Fibroblast of lung (primary cell): ENCODE measurements around the gene C17orf50. TPM values are rescaled to one million over a fixed set of nuclear protein-coding genes. Genes with fewer than 3 reads are reported as not detected.

Experiments
- DNase-seq, 2 donors: peaks; one replicate each; pipeline versions ENCODE4 v3.0.0 to v3.0.0-alpha.2; 2010; ENCODE audit warnings: low read depth in 2 of 2
- H2AFZ ChIP-seq: 2 replicates; pipeline ENCODE4 v1.5.1; 2012; ENCODE audit warnings: low read length, control low read depth, inconsistent platforms
- H3K27ac ChIP-seq: 2 replicates; pipeline ENCODE4 v1.5.1; 2011; ENCODE audit warnings: low read length, control low read depth; ENCODE audit not compliant: insufficient read depth
- H3K27me3 ChIP-seq: 2 replicates; pipeline ENCODE4 v1.5.1; 2011; ENCODE audit warnings: mild to moderate bottlenecking, low read length; ENCODE audit not compliant: control insufficient read depth, insufficient read depth
- H3K36me3 ChIP-seq: 2 replicates; pipeline ENCODE4 v1.5.1; 2011; ENCODE audit warnings: low read length; ENCODE audit not compliant: control insufficient read depth, insufficient read depth
- H3K4me1 ChIP-seq: 2 replicates; pipeline ENCODE4 v1.5.1; 2011; ENCODE audit warnings: low read length; ENCODE audit not compliant: control insufficient read depth, insufficient read depth; ENCODE audit errors: extremely low read depth
- H3K4me2 ChIP-seq: 2 replicates; pipeline ENCODE4 v1.5.1; 2011; ENCODE audit warnings: low read length, control low read depth; ENCODE audit not compliant: insufficient read depth; ENCODE audit errors: extremely low read depth
- H3K4me3 ChIP-seq, 4 experiments: fragments of 200-600 bp in 1 of 4; sonication (generic) in 1 of 4; replicated peaks in 1 of 4; 2 replicates each; pipeline ENCODE4 v1.5.1; 2011 to 2016; ENCODE audit warnings: low read length in 4 of 4, low read depth in 3 of 4, mild to moderate bottlenecking in 3 of 4, control low read depth in 2 of 4, inconsistent platforms in 1 of 4, mixed read lengths in 1 of 4; ENCODE audit not compliant: insufficient read depth in 1 of 4; ENCODE audit errors: control extremely low read depth in 1 of 4
- H3K79me2 ChIP-seq: 2 replicates; pipeline ENCODE4 v1.5.1; 2012; ENCODE audit warnings: mild to moderate bottlenecking, low read length, inconsistent platforms; ENCODE audit not compliant: control insufficient read depth, insufficient read depth
- H3K9ac ChIP-seq: 2 replicates; pipeline ENCODE4 v1.5.1; 2011; ENCODE audit warnings: mild to moderate bottlenecking, low read length, control low read depth; ENCODE audit not compliant: insufficient read depth
- H3K9me3 ChIP-seq: 2 replicates; pipeline ENCODE4 v1.5.1; 2012; ENCODE audit warnings: low read depth, low read length; ENCODE audit not compliant: control insufficient read depth, insufficient read depth
- H4K20me1 ChIP-seq: 2 replicates; pipeline ENCODE4 v1.5.1; 2011; ENCODE audit warnings: low read length; ENCODE audit not compliant: control insufficient read depth, insufficient read depth; ENCODE audit errors: extremely low read depth
- CTCF ChIP-seq, 2 donors: IDR thresholded peaks in 1 of 2; conservative IDR thresholded peaks in 1 of 2; 1 replicate in 1 of 2; 2 replicates in 1 of 2; pipeline ENCODE4 v1.5.1; 2011 to 2012; ENCODE audit warnings: low read length in 2 of 2, control low read depth in 1 of 2, inconsistent platforms in 1 of 2, low read depth in 1 of 2, mild to moderate bottlenecking in 1 of 2
- EZH2 ChIP-seq: IDR thresholded peaks from 2 replicates; pipeline ENCODE4 v1.5.1; 2012; ENCODE audit warnings: low read length, control low read depth, mild to moderate bottlenecking; ENCODE audit errors: missing control alignments
- polyA plus RNA-seq, 2 donors: library from polyadenylated mRNA; depleted of rRNA in 1 of 2; stranded (reverse) in 1 of 2; unstranded in 1 of 2; fragments of >200 nt; gene quantifications; 2 replicates each; pipeline ENCODE4 v1.2.1, GENCODE V29; 2011 to 2012; ENCODE audit warnings: missing spikeins in 1 of 2
- total RNA-seq: library from RNA; depleted of rRNA; stranded (reverse); fragments of >200 nt; gene quantifications from 2 replicates; pipeline ENCODE4 v1.2.1, GENCODE V29; 2014

The C17orf50 gene
- total and polyA plus RNA-seq, 2 donors (not counting 1 experiment from before 2014, with no cell fraction given), result not detected

- Histone ChIP-seq H3K27ac (no peak overlapping the region), H4K20me1 (no peaks in the 10 kb centered on the region), H3K4me2 (no peak overlapping the region), H3K27me3 (peaks cover 4% of the 10 kb centered on the region), H3K9ac (no peak overlapping the region), H3K4me3 (peak overlapping the region in 3 of 4 experiments; percentile 11 to 69 (median 60)), H2AFZ (no peak overlapping the region), H3K36me3 (peaks cover 2% of the 10 kb centered on the region), H3K79me2 (no peaks in the 10 kb centered on the region), H3K4me1 (no peaks in the 10 kb centered on the region), H3K9me3 (no peaks in the 10 kb centered on the region)
- TF ChIP-seq CTCF (conservative IDR thresholded peaks at IDR 0.05 in 1 of 2, IDR thresholded peaks at IDR 0.05 in 1 of 2; ENCODE audit: low read depth in 1 of 2, low read length in 2 of 2), result no peak
- TF ChIP-seq EZH2, result peak; percentile 74
- DNase-seq, result no peak
These were observed 28.5 kb upstream of the C17orf50 start for GRCh38 chr17:35731917-35732805.

GRCh38 chr17:35732806-35733136, 27.9 kb upstream of the C17orf50 start:
- peaks cover under 1% of the 10 kb centered on the region for H3K36me3 ChIP-seq
- H3K27ac ChIP-seq, result no peak overlapping the region
- no peaks in the 10 kb centered on the region for H3K79me2 ChIP-seq
- no peak overlapping the region for H3K9ac ChIP-seq
- TF ChIP-seq EZH2 (no peak), CTCF (conservative IDR thresholded peaks at IDR 0.05 in 1 of 2, IDR thresholded peaks at IDR 0.05 in 1 of 2; ENCODE audit: low read depth in 1 of 2, low read length in 2 of 2) (no peak)
- peaks cover 4% of the 10 kb centered on the region for H3K27me3 ChIP-seq
- H2AFZ ChIP-seq, result no peak overlapping the region
- H3K4me2 ChIP-seq, result no peak overlapping the region
- no peaks in the 10 kb centered on the region for H3K4me1 ChIP-seq
- no peaks in the 10 kb centered on the region for H4K20me1 ChIP-seq
- no peak for DNase-seq
- H3K4me3 ChIP-seq, result peak overlapping the region in 1 of 4 experiments; percentile 69
- no peaks in the 10 kb centered on the region for H3K9me3 ChIP-seq

GRCh38 chr17:35733366-35733765, 27.3 kb upstream of the C17orf50 start:
- H3K4me1 ChIP-seq, result no peaks in the 10 kb centered on the region
- no peak overlapping the region for H3K9ac ChIP-seq
- no peak overlapping the region for H3K4me3 ChIP-seq
- no peaks in the 10 kb centered on the region for H3K36me3 ChIP-seq
- DNase-seq, result no peak
- no peak overlapping the region for H3K4me2 ChIP-seq
- no peak overlapping the region for H2AFZ ChIP-seq
- H3K27me3 ChIP-seq, result peaks cover 4% of the 10 kb centered on the region
- H3K9me3 ChIP-seq, result no peaks in the 10 kb centered on the region
- H3K27ac ChIP-seq, result no peak overlapping the region
- no peak for TF ChIP-seq EZH2
- TF ChIP-seq CTCF (conservative IDR thresholded peaks at IDR 0.05 in 1 of 2, IDR thresholded peaks at IDR 0.05 in 1 of 2; ENCODE audit: low read depth in 1 of 2, low read length in 2 of 2), result no peak
- H4K20me1 ChIP-seq, result no peaks in the 10 kb centered on the region
- H3K79me2 ChIP-seq, result no peaks in the 10 kb centered on the region
